Retina (tissue), 1 donor: Measurements from ENCODE around the gene CYP21A2.
"Not testable (repeated sequence)": the region's sequence is repeated elsewhere in the genome, so short reads cannot be mapped to it uniquely, and the experiment has no call there.

ENCODE experiments used
- DNase-seq: peaks from one replicate; pipeline ENCODE4 v3.0.0-alpha.2; 2016

Gene CYP21A2

DNA sequence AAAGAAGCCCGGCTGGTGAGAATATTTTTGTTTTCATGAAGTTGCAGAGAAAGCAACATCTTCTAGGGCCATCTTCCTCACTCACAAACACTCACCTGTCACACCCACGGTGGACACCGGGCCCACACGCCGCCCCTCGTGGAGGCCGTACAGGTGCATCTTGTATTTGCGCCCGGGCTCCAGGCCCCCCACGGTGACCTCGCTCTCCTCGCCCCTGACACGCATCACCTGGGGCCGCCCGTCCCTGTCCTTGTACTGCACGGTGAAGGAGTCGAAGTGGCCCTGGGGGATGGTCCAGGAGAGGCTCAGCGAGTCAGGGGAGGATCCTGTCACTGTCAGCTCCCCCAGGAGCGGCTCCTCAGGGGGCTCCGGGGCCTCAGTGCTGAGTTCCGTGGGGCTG, 17.5 kb downstream of the CYP21A2 start:
- DNase-seq, result not testable (repeated sequence)

DNA sequence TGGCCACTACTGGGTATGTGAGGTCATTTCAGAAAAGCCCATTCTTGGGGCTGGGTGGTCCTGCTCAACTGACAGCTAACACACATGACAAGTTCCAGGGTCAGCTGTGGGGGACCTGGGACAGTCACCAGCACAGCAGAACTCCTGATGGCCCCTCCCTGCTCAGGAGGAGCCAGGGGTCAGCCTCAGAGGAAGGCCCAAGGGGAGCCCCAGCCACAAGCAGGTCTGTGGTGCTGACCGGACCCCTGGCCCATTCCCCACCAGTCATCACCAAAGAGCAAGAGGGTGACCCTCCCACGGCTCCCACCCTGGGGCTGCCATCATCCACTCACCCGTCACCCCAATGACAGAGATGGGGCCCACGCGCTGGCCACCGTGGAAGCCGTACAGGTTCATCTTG, 18.0 kb downstream of the CYP21A2 start:
- DNase-seq, result no peak

DNA sequence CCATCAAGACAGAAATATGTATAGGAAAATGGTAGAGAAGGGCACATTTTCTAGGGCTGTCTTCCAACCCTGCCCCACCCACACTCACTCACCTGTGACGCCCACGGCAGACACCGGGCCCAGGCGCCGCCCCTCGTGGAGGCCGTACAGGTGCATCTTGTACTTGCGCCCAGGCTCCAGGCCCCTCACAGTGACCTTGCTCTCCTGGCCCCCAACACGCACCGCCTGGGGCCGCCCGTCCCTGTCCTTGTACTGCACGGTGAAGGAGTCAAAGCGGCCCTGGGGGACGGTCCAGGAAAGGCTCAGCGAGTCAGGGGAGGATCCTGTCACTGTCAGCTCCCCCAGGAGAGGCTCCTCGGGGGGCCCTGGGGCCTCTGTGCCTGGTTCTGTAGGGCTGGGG, 19.8 kb downstream of the CYP21A2 start:
- no peak for DNase-seq

DNA sequence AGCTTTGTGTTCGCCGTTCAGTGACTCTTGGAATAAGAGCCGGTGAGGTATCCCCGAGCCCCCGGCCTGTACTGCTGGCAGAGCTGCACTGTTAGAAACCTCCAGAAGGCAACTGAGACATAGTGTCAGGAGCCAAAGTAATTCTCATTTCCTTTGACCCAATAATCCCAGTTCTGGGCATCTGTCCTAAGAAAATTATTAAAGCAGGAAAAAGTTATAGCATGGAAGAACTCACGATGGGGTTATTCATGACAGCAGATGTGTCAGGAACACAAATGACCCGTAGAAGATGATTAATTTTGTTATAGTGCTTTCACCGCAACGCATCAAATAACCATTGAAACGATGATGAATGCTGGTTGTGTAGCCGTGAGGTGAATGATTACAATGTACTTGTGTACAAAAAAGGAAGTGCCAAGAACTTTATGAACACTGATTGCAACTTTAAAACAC, 20.3 kb downstream of the CYP21A2 start:
- DNase-seq, result no peak

DNA sequence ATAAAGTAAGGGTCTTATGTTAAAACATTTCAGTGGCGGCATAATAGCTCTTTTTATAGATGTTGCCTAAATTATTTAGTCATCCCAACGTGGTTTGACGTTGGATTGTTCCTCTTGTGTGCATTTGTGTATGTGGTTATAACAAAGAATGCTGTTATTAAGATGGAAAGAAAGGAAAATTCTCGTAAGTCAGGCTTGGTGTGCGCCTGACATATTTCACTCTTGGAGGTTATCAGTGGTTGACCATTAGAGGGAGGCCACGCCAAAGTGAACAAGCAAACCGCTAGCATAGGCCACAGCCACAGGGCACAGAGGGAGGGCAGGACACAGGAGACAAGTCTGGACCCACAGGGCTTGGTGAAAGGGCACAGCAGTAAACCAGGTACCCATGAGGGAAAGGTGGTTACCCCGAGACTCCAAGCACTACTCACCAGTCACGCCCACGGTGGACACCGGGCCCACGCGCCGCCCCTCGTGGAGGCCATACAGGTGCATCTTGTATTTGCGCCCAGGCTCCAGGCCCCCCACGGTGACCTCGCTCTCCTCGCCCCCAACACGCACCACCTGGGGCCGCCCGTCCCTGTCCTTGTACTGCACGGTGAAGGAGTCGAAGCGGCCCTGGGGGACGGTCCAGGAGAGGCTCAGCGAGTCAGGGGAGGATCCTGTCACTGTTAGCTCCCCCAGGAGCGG, 22.9 kb downstream of the CYP21A2 start:
- no peak for DNase-seq

DNA sequence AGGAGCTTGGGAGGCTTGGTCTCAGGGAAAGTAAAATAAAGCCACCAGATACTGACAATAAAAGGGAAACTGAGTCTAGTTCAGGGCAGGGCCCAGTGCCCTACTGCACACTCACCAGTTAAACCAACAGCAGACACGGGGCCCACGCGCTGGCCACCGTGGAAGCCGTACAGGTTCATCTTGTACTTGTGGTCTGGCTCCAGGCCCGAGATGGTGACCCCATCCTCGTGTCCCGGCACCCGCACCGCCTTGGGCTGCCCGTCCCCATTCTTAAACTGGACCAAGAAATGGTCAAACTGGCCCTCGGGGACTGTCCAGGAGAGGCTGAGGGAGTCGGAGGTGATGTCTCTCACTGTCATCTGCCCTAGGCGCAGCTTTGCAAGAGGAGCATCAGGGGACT, 26.5 kb downstream of the CYP21A2 start:
- no peak for DNase-seq

DNA sequence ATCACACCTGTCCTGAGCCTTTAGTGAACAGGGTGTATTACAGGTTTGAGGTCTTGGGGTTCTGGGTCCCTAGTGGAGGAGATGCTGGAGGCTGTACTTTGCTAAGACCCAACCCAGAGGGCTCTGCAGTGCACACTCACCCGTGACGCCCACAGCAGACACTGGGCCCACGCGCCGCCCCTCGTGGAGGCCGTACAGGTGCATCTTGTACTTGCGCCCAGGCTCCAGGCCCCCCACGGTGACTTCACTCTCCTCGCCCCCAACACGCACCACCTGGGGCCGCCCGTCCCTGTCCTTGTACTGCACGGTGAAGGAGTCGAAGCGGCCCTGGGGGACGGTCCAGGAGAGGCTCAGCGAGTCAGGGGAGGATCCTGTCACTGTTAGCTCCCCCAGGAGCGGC, 29.3 kb downstream of the CYP21A2 start:
- not testable (repeated sequence) for DNase-seq

DNA sequence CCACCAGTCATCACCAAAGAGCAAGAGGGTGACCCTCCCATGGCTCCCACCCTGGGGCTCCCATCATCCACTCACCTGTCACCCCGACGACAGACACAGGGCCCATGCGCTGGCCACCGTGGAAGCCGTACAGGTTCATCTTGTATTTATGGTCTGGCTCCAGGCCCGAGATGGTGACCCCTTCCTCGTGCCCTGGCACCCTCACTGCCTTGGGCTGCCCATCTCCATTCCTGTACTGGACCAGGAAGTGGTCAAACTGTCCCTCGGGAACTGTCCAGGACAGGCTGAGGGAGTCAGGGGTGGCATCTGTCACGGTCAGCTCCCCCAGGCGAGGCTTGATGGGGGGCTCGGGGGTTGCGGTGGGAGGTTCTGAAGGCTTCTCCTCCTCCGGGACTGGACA, 30.1 kb downstream of the CYP21A2 start:
- DNase-seq, result not testable (repeated sequence)

DNA sequence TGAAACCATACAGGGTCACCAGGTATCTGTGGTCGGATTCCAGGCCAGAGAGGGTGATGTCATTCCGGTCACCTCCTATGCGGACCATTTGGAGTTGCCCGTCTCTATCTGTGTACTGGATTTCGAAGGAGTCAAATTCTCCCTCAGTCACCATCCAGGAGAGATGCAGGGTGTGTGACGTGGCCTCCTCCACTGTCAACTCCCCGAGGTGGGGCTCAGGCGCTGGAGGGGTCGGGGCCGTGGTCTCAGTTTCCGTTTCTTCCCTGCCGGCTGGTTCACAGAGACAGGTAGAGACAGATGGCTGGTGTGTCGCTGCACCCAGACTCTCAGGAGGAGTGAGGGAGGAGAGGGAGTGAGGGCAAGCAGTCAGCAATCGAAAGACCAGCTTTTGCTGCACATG, 30.7 kb downstream of the CYP21A2 start:
- no peak for DNase-seq

DNA sequence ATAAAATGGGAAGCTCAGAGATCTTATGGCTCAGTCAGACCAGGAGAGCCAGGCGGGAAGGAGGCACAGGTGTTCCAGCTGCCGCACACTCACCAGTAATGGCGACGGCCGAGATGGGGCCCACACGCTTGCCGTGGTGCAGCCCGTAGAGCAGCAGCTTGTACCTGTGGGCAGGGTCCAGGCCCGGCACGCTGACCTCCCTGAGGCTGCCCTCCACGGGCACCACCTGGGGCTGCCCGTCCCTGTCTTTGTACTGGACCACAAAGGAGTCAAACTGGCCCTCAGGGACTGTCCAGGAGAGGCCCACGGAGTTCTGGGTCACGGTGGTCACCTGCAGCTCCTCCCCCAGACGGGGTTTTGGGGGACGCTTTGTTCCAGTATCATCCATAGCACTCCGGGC, 31.2 kb downstream of the CYP21A2 start:
- DNase-seq, result no peak

DNA sequence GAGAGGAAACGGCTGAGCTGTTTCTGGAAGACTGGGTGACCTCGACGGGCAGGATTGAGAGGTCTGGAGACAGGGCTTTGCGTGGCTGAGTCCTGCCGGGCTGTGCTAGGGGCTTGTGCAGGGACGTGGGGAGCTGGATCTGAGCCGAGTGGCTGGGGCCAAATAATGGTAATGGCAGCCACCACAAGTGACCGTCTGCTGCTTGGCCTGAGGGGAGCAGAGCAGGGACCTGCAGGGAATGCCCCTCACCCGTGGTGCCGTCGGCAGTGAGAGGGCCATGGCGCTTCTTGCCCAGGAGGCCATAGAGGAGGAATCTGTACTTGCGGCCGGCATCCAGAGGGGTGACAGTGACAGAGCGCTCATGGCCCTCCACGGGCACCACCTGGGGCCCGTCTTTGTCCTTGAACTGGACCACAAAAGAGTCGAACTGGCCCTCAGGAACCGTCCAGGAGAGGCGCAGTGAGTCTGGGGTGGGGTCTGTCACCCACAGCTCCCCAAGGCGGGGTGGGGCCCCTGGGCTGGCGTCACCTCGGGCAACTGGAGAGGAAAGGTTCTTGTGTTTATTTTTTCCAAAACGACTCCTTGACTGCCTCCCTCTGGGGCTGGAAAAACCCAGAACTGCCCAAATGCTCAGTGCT, 31.8 kb downstream of the CYP21A2 start:
- DNase-seq, result no peak

DNA sequence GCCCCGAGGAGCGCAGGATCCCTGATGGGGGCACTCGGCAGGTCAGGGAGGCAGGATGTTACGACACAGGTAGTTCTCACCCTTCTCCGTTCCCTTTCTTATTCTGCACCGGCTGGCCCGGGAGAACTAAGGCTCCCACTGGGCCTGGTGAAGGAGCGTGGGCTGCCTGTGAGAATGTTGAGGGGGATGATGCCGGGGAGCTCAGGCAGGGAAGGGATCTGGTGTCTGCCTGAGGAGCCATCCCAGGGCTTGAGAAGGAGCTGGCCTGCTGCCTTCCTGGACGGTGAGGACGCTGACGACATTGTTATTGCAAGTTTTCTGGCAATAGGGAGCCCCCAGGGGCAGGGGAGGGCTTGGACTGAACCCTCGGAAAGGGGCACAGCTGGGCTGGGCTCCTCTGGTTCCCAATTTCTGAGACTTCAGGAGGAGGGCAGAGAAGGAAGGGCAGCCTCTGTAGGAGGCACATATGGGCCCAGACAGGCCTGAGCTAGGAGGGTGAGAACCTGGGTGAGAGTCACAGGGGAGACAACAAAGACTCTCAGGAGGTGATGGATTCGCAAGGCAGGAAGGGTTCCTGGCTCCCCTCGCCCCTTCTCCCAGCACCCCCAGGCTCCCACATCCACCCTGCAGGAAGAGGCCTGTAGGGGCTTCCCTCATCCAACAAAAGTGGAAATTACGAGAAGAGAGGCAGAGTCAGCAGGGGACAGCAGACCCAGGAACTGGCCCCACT, 32.8 kb downstream of the CYP21A2 start:
- no peak for DNase-seq

DNA sequence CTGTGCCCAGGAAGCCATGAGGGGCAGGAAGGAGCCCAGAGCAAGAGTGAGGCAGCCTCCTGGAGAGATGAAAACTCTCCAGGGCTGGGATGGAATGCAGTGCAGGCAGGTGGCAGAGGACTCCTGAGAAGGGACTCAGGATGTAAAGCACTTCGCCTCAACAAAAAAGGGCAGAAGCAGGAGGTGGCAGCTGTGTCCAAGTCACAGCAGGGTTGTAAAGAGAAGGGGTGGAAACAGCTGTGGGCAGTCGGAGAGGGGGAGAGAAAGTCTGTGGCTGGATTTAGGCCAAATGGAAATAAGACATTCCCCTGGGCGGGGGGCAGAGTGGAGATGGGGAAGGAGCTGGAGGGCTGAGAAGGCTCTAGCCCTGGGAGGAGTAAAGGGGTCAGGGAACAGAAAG, 34.9 kb downstream of the CYP21A2 start:
- DNase-seq, result peak; percentile 23

DNA sequence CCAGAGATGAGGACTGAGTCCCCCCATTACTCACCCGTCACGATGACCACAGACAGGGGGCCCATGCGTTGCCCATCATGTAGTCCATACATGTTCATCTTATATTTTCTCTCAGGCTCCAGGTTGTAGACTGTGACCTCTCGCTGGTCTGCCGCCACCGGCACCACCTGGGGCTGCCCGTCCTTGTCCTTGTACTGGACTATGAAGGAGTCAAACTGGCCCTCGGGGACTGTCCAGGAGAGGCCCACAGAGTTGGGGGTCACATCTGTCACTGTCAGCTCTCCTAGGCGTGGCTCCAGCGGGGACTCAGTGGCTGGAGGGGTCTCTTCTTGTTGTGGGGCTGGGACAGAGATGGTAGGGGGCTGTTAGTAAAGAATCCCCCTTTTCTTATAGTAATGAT, 35.4 kb downstream of the CYP21A2 start:
- DNase-seq, result no peak

DNA sequence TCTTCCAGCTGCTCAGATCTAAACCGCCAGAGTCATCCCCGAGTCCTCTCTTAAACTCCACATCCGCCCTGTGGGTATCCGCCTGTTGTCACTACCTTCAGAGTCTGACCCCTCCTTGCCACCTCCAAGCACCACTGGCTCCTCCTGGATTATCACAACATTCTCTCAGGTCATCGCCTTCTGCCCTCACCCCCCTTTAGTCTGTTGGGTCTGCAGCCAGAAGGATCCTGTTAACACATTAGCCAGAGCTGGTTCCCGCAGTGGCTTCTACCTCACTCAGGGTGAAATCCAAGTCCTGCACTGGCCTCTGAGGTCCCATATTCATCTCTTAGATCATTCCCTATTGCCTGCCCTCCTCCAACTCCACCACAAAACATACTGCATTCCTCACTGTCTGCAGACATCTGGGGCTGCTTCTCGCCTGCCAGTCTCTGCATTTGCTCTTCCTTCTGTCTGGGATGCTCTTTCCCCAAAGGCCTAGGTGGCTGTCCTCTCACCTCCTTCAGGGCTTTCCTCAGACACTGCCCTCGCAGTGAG, 36.8 kb downstream of the CYP21A2 start:
- DNase-seq, result no peak

DNA sequence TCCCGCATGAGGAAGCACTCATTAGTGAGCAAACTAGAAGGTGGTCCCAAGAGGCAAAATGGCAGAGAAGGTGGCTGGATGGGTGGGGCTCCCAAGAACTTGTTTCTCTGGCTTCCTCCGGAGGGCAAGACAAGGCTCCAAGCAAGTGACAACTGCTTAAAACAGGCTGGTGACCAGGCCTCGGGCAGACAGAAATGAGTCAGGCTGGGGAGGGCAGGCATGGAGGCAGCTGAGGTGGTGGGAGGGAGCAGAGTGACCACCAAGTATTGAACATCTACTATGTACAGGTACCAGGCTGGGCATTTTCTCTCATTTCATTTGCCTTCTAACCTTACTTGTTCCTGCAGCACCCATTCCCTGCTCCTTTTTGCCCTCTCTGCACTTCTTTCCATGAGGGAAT, 37.6 kb downstream of the CYP21A2 start:
- no peak for DNase-seq

DNA sequence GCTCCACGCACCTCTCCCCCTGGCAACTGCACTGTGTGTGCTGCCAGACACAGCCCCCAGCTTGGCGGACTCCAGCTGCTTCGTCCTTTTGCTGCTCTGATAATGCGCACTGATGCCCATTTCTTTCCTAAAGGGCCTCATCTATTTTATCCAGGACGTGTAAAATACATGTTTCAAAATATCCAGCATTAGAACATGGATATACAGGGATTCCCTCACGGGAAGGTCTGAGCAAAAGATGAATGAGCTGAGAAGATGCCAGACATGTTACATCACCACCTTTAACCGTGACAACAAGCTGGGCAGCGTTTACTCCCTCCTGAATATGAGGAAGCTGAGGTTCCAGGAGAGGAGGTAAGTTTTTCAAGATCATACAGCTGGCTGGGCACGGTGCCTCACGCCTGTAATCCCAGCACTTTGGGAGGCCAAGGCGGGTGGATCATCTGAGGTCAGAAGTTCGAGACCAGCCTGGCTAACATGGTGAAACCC, 38.1 kb downstream of the CYP21A2 start:
- no peak for DNase-seq

DNA sequence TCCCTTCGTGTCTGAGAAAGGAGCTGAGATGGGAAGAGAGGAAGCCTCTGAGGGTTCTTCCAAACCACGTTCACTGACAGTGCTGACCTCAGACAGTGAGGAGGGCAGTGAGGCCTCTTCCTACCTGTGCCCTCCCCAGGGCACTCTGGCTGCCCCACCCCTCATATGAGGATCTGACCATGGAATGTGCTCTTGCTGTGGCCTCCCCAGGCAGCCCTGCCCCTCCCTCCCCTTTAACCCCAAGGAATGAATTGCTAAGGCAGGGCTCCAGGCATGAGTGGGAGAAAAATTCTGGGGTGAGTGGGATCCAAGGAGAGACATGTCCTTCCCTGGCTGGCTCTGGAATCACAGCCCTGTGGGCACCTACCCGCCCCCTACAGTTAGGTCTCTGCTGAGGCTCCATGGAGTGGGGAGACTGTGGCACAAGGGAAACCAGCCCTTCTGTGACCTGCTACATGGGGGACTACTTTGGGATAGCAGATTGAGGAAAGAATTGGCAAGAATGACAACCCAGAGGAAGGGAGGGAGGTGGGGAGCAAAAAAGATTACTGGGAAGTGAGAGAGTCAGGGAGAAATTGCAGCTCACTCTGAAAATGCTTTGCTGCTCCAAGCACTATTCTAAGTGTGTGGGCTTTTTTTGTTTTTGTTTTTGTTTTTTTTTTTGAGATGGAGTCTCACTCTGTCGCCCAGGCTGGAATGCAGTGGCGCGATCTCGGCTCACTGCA, 41.5 kb downstream of the CYP21A2 start:
- no peak for DNase-seq

DNA sequence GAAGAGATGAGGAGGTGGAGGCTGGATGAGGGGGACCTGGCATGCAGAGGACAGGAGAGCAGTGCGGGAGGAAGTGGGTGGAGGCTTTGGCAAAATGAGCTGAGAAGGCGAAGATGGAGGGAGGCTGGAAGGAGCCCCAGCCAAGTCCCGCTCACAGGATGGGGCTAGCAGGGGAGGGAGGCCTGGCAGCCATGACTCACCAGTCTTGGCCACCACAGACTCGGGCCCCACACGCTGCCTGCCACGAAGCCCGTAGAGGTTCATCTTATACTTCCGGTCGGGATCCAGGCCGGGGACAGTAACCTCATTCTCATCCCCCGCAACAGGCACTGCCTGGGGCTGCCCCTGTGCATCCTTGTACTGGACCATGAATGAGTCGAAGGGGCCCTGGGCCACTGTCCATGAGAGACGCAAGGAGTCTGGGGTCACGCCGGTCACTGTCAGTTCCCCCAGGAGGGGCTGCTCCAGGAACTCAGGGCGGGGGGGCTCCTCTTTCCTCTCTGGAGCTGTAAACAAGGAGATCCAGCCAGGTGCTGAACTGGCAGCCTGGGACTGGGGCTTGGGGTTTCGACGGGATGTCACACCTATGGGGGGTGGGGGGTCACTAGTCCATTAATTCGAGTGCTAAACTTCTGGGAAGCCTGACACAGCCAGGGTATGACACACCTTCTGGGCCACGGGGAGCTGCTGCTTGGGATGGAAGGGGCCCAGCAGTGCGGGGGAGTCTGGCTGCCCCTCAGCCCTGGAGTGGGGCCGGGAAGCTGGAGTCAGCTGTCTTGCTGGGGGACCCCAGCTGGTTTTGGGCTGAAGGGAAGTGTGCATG, 43.2 kb downstream of the CYP21A2 start:
- DNase-seq, result no peak

DNA sequence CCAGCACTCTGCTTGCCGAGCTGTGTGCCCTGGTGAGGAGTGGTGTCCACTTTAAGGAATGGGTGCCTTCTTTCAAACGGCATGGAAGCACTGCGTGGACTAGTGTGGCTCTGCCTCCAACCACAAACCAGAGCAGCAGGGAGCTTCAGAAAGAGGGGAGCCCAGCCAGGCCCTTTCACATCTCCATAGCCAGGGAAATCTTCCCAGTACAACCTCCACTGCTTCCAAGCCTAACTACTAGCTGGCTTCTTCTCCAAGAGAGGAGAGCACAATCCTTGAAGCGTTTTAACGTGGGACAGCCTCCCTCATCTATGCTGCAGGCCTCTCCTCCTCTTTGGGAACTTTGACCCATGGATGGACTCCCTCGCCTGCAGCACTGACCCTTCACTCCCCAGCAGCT, 44.3 kb downstream of the CYP21A2 start:
- DNase-seq, result no peak

DNA sequence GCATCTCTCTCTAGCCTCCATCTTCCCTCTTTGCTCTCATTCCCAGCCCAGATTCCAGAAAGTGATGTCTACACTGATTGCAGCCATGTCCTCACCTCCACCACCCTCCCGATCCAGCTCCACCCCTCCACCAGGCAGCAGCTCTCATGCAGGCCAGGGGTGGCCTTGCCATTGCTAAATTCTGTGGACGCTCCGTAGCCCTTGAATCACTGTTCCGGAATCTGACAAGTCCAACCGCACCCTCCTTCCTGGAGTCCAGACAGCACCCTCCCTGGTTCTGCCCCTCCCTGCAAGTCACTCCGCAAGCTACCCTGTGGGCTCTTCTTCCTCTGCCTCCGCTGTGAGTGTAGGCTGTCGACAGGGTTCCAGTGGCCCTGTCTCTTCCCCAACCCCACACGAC, 44.7 kb downstream of the CYP21A2 start:
- DNase-seq, result no peak
